OCI-LY7 (cell line): ENCODE measurements around the gene RNF157. TPM values are rescaled to one million over a fixed set of nuclear protein-coding genes. Genes with fewer than 3 reads are reported as not detected.

Experiments used
- BruUV-seq: library from RNA; stranded (reverse); fragments of 400-500 nt; replicated peaks from 2 replicates; lab custom pipeline; 2021; lab: Mats Ljungman, UMichigan
- CTCF ChIA-PET: fragments of 300-600 bp; sonication (Branson Sonifier 250); formaldehyde crosslinking; loops from one replicate; lab custom pipeline; 2022; ENCODE audit warnings: antibody characterized with exemption; ENCODE audit not compliant: unreplicated experiment; lab: Charles Lee
- POLR2A ChIA-PET: fragments of 300-600 bp; sonication (Branson Sonifier 250); formaldehyde crosslinking; loops from one replicate; lab custom pipeline; 2022; ENCODE audit warnings: antibody characterized with exemption; lab: Charles Lee
- DNase-seq: peaks from one replicate; pipeline ENCODE4 v3.0.0-alpha.2; 2015; ENCODE audit warnings: low spot score
- H2AFZ ChIP-seq: fragments of 200-600 bp; sonication (generic), shearing (Covaris generic); 2 replicates; pipeline ENCODE4 v1.6.1; 2014; ENCODE audit warnings: mild to moderate bottlenecking, antibody characterized with exemption, low read length, moderate library complexity
- H3K27ac ChIP-seq: fragments of 200-600 bp; sonication (generic); 2 replicates; pipeline ENCODE4 v1.5.1; 2014; ENCODE audit warnings: mixed run types, low read depth, mild to moderate bottlenecking, moderate library complexity, low read length, inconsistent platforms; ENCODE audit not compliant: poor library complexity, severe bottlenecking
- H3K36me3 ChIP-seq: fragments of 200-600 bp; sonication (generic); 2 replicates; pipeline ENCODE4 v1.6.1; 2014; ENCODE audit warnings: mild to moderate bottlenecking, antibody characterized with exemption, low read length, moderate library complexity, mixed read lengths; ENCODE audit not compliant: insufficient read depth
- H3K4me1 ChIP-seq: fragments of 200-600 bp; sonication (generic); 2 replicates; pipeline ENCODE4 v1.5.1; 2014; ENCODE audit warnings: mild to moderate bottlenecking, low read length; ENCODE audit not compliant: insufficient read depth, poor library complexity, severe bottlenecking
- H3K4me2 ChIP-seq: fragments of 200-600 bp; sonication (generic); 2 replicates; pipeline ENCODE4 v1.6.1; 2014; ENCODE audit warnings: mild to moderate bottlenecking, low read length
- H3K4me3 ChIP-seq: fragments of 200-600 bp; sonication (generic); 2 replicates; pipeline ENCODE4 v1.5.1; 2014; ENCODE audit warnings: mild to moderate bottlenecking, low read depth, low read length; ENCODE audit not compliant: poor library complexity, severe bottlenecking
- H3K79me2 ChIP-seq: fragments of 200-600 bp; sonication (generic); 2 replicates; pipeline ENCODE4 v1.6.1; 2016; ENCODE audit warnings: low read depth, mild to moderate bottlenecking, low read length, moderate library complexity, mixed read lengths; ENCODE audit not compliant: insufficient read depth
- H3K9me2 ChIP-seq: fragments of 200-600 bp; sonication (generic); 2 replicates; pipeline ENCODE4 v1.6.1; 2016; ENCODE audit warnings: mild to moderate bottlenecking, low read length, mixed read lengths; ENCODE audit not compliant: insufficient read depth
- H3K9me3 ChIP-seq: fragments of 200-600 bp; sonication (generic); 2 replicates; pipeline ENCODE4 v1.6.1; 2014; ENCODE audit warnings: mild to moderate bottlenecking, mixed run types, low read length, mixed read lengths
- H4K20me1 ChIP-seq: fragments of 200-600 bp; sonication (generic); 2 replicates; pipeline ENCODE4 v1.6.1; 2014; ENCODE audit warnings: mild to moderate bottlenecking, antibody characterized with exemption, low read length, moderate library complexity, mixed read lengths; ENCODE audit not compliant: insufficient read depth
- EZH2phosphoT487 ChIP-seq: fragments of 200-600 bp; sonication (generic); IDR thresholded peaks from 2 replicates; pipeline ENCODE4 v1.6.1; 2018; ENCODE audit warnings: low read depth, borderline replicate concordance, mild to moderate bottlenecking, mixed run types, antibody characterized with exemption, low read length, moderate library complexity, mixed read lengths
- intact Hi-C: fragments of 100-400 bp; cut with micrococcal nuclease; formaldehyde crosslinking; loops from one replicate; pipeline ENCODE4 v1.10.0; 2022; ENCODE audit not compliant: unreplicated experiment
- total RNA-seq, 2 experiments: library from RNA; depleted of rRNA in 1 of 2; stranded (reverse); fragments of >200 nt in 1 of 2; shearing (Covaris generic) in 1 of 2; gene quantifications; 2 replicates each; pipeline ENCODE4 v1.2.3, GENCODE V29; 2014 to 2022
- TF ChIP-seq, protein P1 (sequence below): fragments of 200-600 bp; sonication (generic); conservative IDR thresholded peaks from 2 replicates; pipeline ENCODE4 v1.5.1; 2014; ENCODE audit warnings: mild to moderate bottlenecking, antibody characterized with exemption, low read length, moderate library complexity, mixed read lengths

Gene RNF157
- total RNA-seq, 2 experiments from 2014 or later = 0.28 to 1.3 TPM

DNA sequence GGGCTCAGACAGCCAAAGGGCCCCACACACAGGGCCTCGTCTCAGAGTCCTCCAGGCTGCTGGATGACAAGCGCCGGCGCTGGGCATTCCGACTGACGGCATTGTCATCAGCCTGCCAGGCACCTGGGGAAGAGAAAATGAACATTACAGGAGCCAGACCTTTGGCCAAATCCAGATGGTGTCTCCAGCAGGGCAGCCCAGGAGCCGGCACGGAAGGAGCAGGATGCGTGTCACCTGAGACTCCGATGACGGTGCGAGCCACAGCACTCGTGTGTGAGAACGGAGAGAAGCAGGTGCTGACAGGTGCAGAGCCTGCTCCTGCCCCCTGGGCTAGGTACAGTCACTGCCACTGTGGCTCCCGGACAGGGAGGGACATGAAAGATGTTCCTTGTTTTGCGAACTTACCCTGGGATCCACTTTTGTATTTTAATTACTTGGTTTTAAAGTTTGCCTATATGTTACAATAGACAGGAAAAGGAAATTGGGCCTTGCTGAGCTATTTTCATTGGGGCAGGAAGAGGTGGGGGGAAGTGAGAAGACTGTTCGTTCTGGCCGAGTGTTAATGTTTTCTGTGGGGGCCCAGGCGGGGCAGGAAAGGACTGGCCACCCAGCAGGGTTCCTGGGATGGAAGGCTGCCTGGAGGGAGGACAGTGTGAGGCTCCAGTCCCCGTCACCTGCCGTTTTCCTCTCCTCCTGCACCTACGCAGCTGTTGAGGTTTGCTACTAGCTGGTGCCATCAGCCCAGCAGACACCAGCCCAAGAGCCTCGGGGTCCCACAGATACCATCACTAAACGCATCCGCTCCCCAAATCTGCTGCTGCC is 94.9 kb downstream of the RNF157 start:
- POLR2A ChIA-PET = interaction anchor here (0.6 to 3.1 kb wide), 12 partner anchors 12 to 290 kb away, joined by 3 to 14 read pairs (median 4); no protein-coding TSS in a partner anchor
- TF ChIP-seq, protein P1, sequence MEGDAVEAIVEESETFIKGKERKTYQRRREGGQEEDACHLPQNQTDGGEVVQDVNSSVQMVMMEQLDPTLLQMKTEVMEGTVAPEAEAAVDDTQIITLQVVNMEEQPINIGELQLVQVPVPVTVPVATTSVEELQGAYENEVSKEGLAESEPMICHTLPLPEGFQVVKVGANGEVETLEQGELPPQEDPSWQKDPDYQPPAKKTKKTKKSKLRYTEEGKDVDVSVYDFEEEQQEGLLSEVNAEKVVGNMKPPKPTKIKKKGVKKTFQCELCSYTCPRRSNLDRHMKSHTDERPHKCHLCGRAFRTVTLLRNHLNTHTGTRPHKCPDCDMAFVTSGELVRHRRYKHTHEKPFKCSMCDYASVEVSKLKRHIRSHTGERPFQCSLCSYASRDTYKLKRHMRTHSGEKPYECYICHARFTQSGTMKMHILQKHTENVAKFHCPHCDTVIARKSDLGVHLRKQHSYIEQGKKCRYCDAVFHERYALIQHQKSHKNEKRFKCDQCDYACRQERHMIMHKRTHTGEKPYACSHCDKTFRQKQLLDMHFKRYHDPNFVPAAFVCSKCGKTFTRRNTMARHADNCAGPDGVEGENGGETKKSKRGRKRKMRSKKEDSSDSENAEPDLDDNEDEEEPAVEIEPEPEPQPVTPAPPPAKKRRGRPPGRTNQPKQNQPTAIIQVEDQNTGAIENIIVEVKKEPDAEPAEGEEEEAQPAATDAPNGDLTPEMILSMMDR = no peak
- no peak for TF ChIP-seq EZH2phosphoT487
- Histone ChIP-seq H3K4me2 (peak overlapping the region; percentile 69), H3K27ac (peak overlapping the region; percentile 70), H3K79me2 (no peaks in the 10 kb centered on the region), H3K4me3 (peak overlapping the region; percentile 48), H3K36me3 (no peaks in the 10 kb centered on the region), H3K9me3 (no peaks in the 10 kb centered on the region), H3K4me1 (peaks cover 66% of the 10 kb centered on the region), H2AFZ (peak overlapping the region; percentile 83), H4K20me1 (no peaks in the 10 kb centered on the region), H3K9me2 (no peaks in the 10 kb centered on the region)
- CTCF ChIA-PET = interaction anchor here (0.6 to 1.8 kb wide), 4 partner anchors 11 to 124 kb away, joined by 3 to 6 read pairs (median 3); no protein-coding TSS in a partner anchor
- BruUV-seq = TSS peak; percentile 88
- intact Hi-C loops = loop anchor here (2.0 kb wide), 1 partner anchor 127 kb away; no protein-coding TSS in a partner anchor
- peak; percentile 80 for DNase-seq

DNA sequence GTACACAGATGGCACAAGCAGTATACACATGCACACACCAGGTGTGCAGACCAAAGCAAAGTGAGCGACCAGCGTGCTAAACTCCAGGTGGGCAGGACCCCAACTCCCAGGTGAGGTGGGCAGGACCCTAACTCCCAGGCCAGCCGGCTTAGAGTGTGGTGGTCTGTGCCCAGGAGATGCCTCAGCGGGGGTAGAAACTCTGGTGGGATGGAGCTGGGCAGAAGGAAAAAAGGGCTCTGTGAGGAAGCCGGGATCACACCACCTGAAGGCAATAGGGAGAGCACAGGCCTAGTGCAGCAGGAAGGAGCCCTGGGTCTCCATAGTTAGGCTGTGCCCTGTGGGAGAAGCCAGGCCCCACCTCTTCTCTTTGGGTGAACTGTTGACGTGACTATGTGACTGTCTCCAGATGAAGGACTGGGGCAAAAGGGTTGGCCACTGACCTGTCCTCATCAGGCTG is 97.7 kb downstream of the RNF157 start:
- no peaks in the 10 kb centered on the region for H3K9me3 ChIP-seq
- no peak overlapping the region for H3K4me3 ChIP-seq
- CTCF ChIA-PET = interaction anchor here (1.0 kb wide), 1 partner anchor 21 kb away, joined by 4 read pairs; no protein-coding TSS in a partner anchor
- BruUV-seq = no TSS peak
- POLR2A ChIA-PET = interaction anchor here (0.6 to 1.2 kb wide), 5 partner anchors 9 to 143 kb away, joined by 3 to 8 read pairs (median 4); no protein-coding TSS in a partner anchor
- intact Hi-C loops = no loop called here
- H3K27ac ChIP-seq = peak overlapping the region; percentile 46
- TF ChIP-seq EZH2phosphoT487 = no peak
- TF ChIP-seq, protein P1 = no peak
- H3K36me3 ChIP-seq = no peaks in the 10 kb centered on the region
- peak overlapping the region; percentile 53; the same call in 1 of the 2 replicates for H2AFZ ChIP-seq
- no peaks in the 10 kb centered on the region for H4K20me1 ChIP-seq
- DNase-seq = no peak
- H3K79me2 ChIP-seq = no peaks in the 10 kb centered on the region
- H3K4me1 ChIP-seq = peaks cover 66% of the 10 kb centered on the region
- H3K9me2 ChIP-seq = no peaks in the 10 kb centered on the region
- H3K4me2 ChIP-seq = peak overlapping the region; percentile 33
